Vagina (tissue), 2 donors: Measurements from ENCODE around the gene SMIM1.

ENCODE experiments used
- CTCF ChIP-seq, 3 experiments: fragments of 450-650 bp in 2 of 3; fragments of 200-600 bp in 1 of 3; sonication (generic) in 1 of 3; IDR thresholded peaks; one replicate each; pipeline ENCODE4 v1.5.1; 2017 to 2019; ENCODE audit warnings: antibody characterized with exemption in 3 of 3, mild to moderate bottlenecking in 2 of 3, moderate library complexity in 2 of 3
- POLR2A ChIP-seq, 2 donors: fragments of 450-650 bp; IDR thresholded peaks; one replicate each; pipeline ENCODE4 v1.6.1; 2017; ENCODE audit warnings: antibody characterized with exemption in 2 of 2, mild to moderate bottlenecking in 2 of 2, moderate library complexity in 2 of 2
- POLR2AphosphoS5 ChIP-seq, 2 donors: sonication (generic); formaldehyde crosslinking; IDR thresholded peaks; one replicate each; pipeline ENCODE4 v1.9.0; 2017; ENCODE audit warnings: antibody characterized with exemption in 2 of 2, mild to moderate bottlenecking in 2 of 2, low read depth in 1 of 2; ENCODE audit not compliant: insufficient read depth in 1 of 2

- TF ChIP-seq CTCF (IDR thresholded peaks at IDR 0.05): no peak
- TF ChIP-seq POLR2A (IDR thresholded peaks at IDR 0.05): no peak
- no peak for TF ChIP-seq POLR2AphosphoS5 (IDR thresholded peaks at IDR 0.05; ENCODE audit: insufficient read depth in 1 of 2, low read depth in 1 of 2)
Observed at GRCh38 chr1:3752400-3752945, 20.1 kb upstream of the SMIM1 start, which contains the start of gene CCDC27.
